H1 (cell line): ENCODE measurements around the gene TSPAN3. TPM values are rescaled to one million over a fixed set of nuclear protein-coding genes. Genes with fewer than 3 reads are reported as not detected.

Experiments
- CTCF ChIA-PET: fragments of 300-600 bp; sonication (Branson Sonifier 250); formaldehyde crosslinking; loops from one replicate; lab custom pipeline; 2021; ENCODE audit not compliant: partially characterized antibody; lab: Charles Lee
- POLR2A ChIA-PET: fragments of 300-600 bp; sonication (Branson Sonifier 250); formaldehyde crosslinking; loops from one replicate; lab custom pipeline; 2021; ENCODE audit warnings: inconsistent platforms; ENCODE audit not compliant: partially characterized antibody; lab: Charles Lee
- DNase-seq, 2 experiments: peaks; one replicate each; pipeline versions ENCODE4 v3.0.0 to v3.0.0-alpha.2; 2010 to 2022; ENCODE audit warnings: low spot score in 2 of 2, low read depth in 1 of 2, mixed read lengths in 1 of 2
- FAIRE-seq: peaks from 2 replicates; lab custom pipeline; 2011; peaks lifted over from hg19 to GRCh38; lab: Jason Lieb, UNC
- H2AFZ ChIP-seq: 2 replicates; pipeline ENCODE4 v1.8.1; 2012; ENCODE audit warnings: low read length, inconsistent platforms
- H2AK5ac ChIP-seq: 2 replicates; pipeline ENCODE4 v1.6.1; 2013; ENCODE audit warnings: low read depth, low read length
- H2BK120ac ChIP-seq: replicated peaks from 2 replicates; pipeline ENCODE3; 2013; ENCODE audit warnings: low read depth, low read length, inconsistent platforms
- H2BK12ac ChIP-seq: 2 replicates; pipeline ENCODE4 v1.6.1; 2013; ENCODE audit warnings: low read depth, low read length
- H2BK15ac ChIP-seq: 2 replicates; pipeline ENCODE4 v1.6.1; 2013; ENCODE audit warnings: low read length
- H2BK20ac ChIP-seq: 2 replicates; pipeline ENCODE4 v1.6.1; 2013; ENCODE audit warnings: low read length
- H2BK5ac ChIP-seq: 2 replicates; pipeline ENCODE4 v1.6.1; 2013; ENCODE audit warnings: low read depth, low read length
- H3K14ac ChIP-seq: 2 replicates; pipeline ENCODE4 v1.6.1; 2013; ENCODE audit warnings: inconsistent platforms; ENCODE audit not compliant: insufficient read length
- H3K18ac ChIP-seq: 2 replicates; pipeline ENCODE4 v1.6.1; 2013; ENCODE audit warnings: low read length; ENCODE audit errors: extremely low read depth
- H3K23ac ChIP-seq: 2 replicates; pipeline ENCODE4 v1.6.1; 2013; ENCODE audit warnings: inconsistent platforms; ENCODE audit not compliant: insufficient read length
- H3K23me2 ChIP-seq: 2 replicates; pipeline ENCODE4 v1.6.1; 2013; ENCODE audit warnings: low read depth, low read length
- H3K27ac ChIP-seq: 2 replicates; pipeline ENCODE4 v1.6.1; 2011; ENCODE audit warnings: low read depth, low read length, inconsistent platforms
- H3K27me3 ChIP-seq, 4 experiments: replicated peaks in 1 of 4; 1 replicate in 1 of 4; 2 replicates in 3 of 4; pipeline versions ENCODE4 v1.6.1 to v1.8.1; 2011 to 2013; ENCODE audit warnings: low read length in 3 of 4, mild to moderate bottlenecking in 3 of 4, inconsistent platforms in 2 of 4, mixed read lengths in 2 of 4, moderate library complexity in 1 of 4; ENCODE audit not compliant: control insufficient read depth in 3 of 4, insufficient read depth in 3 of 4; ENCODE audit errors: extremely low read depth in 1 of 4
- H3K36me3 ChIP-seq, 4 experiments: 2 replicates each; pipeline versions ENCODE4 v1.6.1 to v1.8.1; 2011 to 2013; ENCODE audit warnings: mild to moderate bottlenecking in 4 of 4, low read length in 3 of 4, moderate library complexity in 2 of 4, control low read depth in 1 of 4, inconsistent platforms in 1 of 4; ENCODE audit not compliant: insufficient read depth in 4 of 4, control insufficient read depth in 2 of 4
- H3K4ac ChIP-seq: replicated peaks from 2 replicates; pipeline ENCODE3; 2013; ENCODE audit warnings: low read length, low read depth, mixed read lengths, inconsistent platforms; ENCODE audit not compliant: insufficient read length
- H3K4me1 ChIP-seq, 4 experiments: replicated peaks in 1 of 4; 1 replicate in 1 of 4; 2 replicates in 3 of 4; pipeline versions ENCODE4 v1.6.1 to v1.8.1; 2011 to 2013; ENCODE audit warnings: low read length in 3 of 4, inconsistent platforms in 2 of 4, mixed read lengths in 1 of 4; ENCODE audit not compliant: insufficient read depth in 4 of 4, control insufficient read depth in 3 of 4
- H3K4me2 ChIP-seq, 2 experiments: 2 replicates each; pipeline versions ENCODE4 v1.6.1 to v1.8.1; 2011 to 2013; ENCODE audit warnings: low read depth in 2 of 2, low read length in 2 of 2, control low read depth in 1 of 2, inconsistent platforms in 1 of 2, mild to moderate bottlenecking in 1 of 2; ENCODE audit not compliant: insufficient read depth in 1 of 2
- H3K4me3 ChIP-seq, 4 experiments: fragments of 200-600, 300-600 bp in 1 of 4; sonication (generic), shearing (Covaris generic), sonication (Bioruptor Twin) in 1 of 4; 2 replicates each; pipeline versions ENCODE4 v1.5.1 to v1.8.1; 2011 to 2016; ENCODE audit warnings: low read length in 4 of 4, low read depth in 3 of 4, control low read depth in 2 of 4, inconsistent platforms in 2 of 4, mild to moderate bottlenecking in 2 of 4, mixed read lengths in 1 of 4, moderate library complexity in 1 of 4; ENCODE audit not compliant: insufficient read depth in 2 of 4; ENCODE audit errors: extremely low read depth in 1 of 4
- H3K56ac ChIP-seq: replicated peaks from 2 replicates; pipeline ENCODE3; 2013; ENCODE audit warnings: low read depth, mild to moderate bottlenecking, mixed read lengths, low read length, inconsistent platforms; ENCODE audit not compliant: insufficient read length
- H3K79me1 ChIP-seq: 2 replicates; pipeline ENCODE4 v1.6.1; 2013; ENCODE audit warnings: low read depth, low read length, control low read depth
- H3K79me2 ChIP-seq, 2 experiments: 2 replicates each; pipeline versions ENCODE4 v1.6.1 to v1.8.1; 2012 to 2013; ENCODE audit warnings: low read length in 2 of 2, mild to moderate bottlenecking in 2 of 2, inconsistent platforms in 1 of 2; ENCODE audit not compliant: insufficient read depth in 2 of 2, control insufficient read depth in 1 of 2
- H3K9ac ChIP-seq, 4 experiments: replicated peaks in 1 of 4; 1 replicate in 1 of 4; 2 replicates in 3 of 4; pipeline versions ENCODE4 v1.6.1 to v1.8.1; 2011 to 2013; ENCODE audit warnings: low read depth in 3 of 4, low read length in 3 of 4, control low read depth in 2 of 4, mild to moderate bottlenecking in 2 of 4, moderate library complexity in 2 of 4, inconsistent platforms in 1 of 4; ENCODE audit errors: extremely low read depth in 1 of 4
- H3K9me3 ChIP-seq, 2 experiments: 2 replicates each; pipeline versions ENCODE4 v1.6.1 to v1.8.1; 2012 to 2013; ENCODE audit warnings: mild to moderate bottlenecking in 2 of 2, moderate library complexity in 2 of 2, control low read depth in 1 of 2, inconsistent platforms in 1 of 2, low read depth in 1 of 2, low read length in 1 of 2, mixed read lengths in 1 of 2; ENCODE audit not compliant: insufficient read depth in 2 of 2
- H4K20me1 ChIP-seq, 2 experiments: replicated peaks in 1 of 2; 2 replicates each; pipeline versions ENCODE3 to v1.8.1; 2011 to 2013; ENCODE audit warnings: inconsistent platforms in 2 of 2, low read length in 2 of 2, mild to moderate bottlenecking in 1 of 2; ENCODE audit not compliant: insufficient read depth in 2 of 2, control insufficient read depth in 1 of 2
- H4K5ac ChIP-seq: 2 replicates; pipeline ENCODE4 v1.6.1; 2013; ENCODE audit warnings: low read length, low read depth, mixed read lengths, inconsistent platforms; ENCODE audit not compliant: insufficient read length
- H4K8ac ChIP-seq: 2 replicates; pipeline ENCODE4 v1.8.0; 2013; ENCODE audit warnings: mild to moderate bottlenecking, moderate library complexity, low read length, inconsistent platforms; ENCODE audit not compliant: insufficient read depth; ENCODE audit errors: extremely low read depth
- H4K91ac ChIP-seq: replicated peaks from 2 replicates; pipeline ENCODE3; 2013; ENCODE audit warnings: low read length, mixed read lengths, inconsistent platforms; ENCODE audit not compliant: insufficient read length
- E2F6 ChIP-seq: IDR thresholded peaks from 2 replicates; pipeline ENCODE4 v1.6.1; 2012; ENCODE audit warnings: inconsistent platforms
- FOSL1 ChIP-seq: IDR thresholded peaks from 2 replicates; pipeline ENCODE4 v1.6.1; 2011; ENCODE audit warnings: mild to moderate bottlenecking, low read depth, low read length, moderate library complexity; ENCODE audit not compliant: insufficient read depth
- HDAC2 ChIP-seq, 2 experiments: fragments of 300-600 bp in 1 of 2; sonication (generic) in 1 of 2; IDR thresholded peaks; 2 replicates each; pipeline ENCODE4 v1.6.1; 2011 to 2012; ENCODE audit warnings: low read depth in 2 of 2, low read length in 2 of 2, mild to moderate bottlenecking in 2 of 2, moderate library complexity in 2 of 2, borderline replicate concordance in 1 of 2, inconsistent platforms in 1 of 2
- HDAC6 ChIP-seq: IDR thresholded peaks from one replicate; pipeline ENCODE4 v1.7.1; 2012; ENCODE audit warnings: low read depth, mild to moderate bottlenecking, inconsistent platforms, low read length, moderate library complexity
- KDM5A ChIP-seq: fragments of 200-600 bp; IDR thresholded peaks from 2 replicates; pipeline ENCODE4 v1.7.1; 2012; ENCODE audit warnings: mild to moderate bottlenecking, low read length, inconsistent platforms, mixed read lengths
- SRF ChIP-seq: IDR thresholded peaks from 2 replicates; pipeline ENCODE4 v1.6.1; 2011; ENCODE audit warnings: mild to moderate bottlenecking, low read depth, low read length, moderate library complexity
- TAF7 ChIP-seq: optimal IDR thresholded peaks from 2 replicates; pipeline ENCODE3; 2011; ENCODE audit warnings: low read depth, mild to moderate bottlenecking, inconsistent platforms, low read length, moderate library complexity, borderline replicate concordance
- WGBS, 2 experiments: shearing (Covaris generic) in 1 of 2; methylation state at CpG; one replicate each; pipeline versions ENCODE4 v1.1.6 to v1.1.7; 2013 to 2015; ENCODE audit warnings: low lambda C conversion rate in 2 of 2, mixed read lengths in 2 of 2, inconsistent platforms in 1 of 2, low coverage in 1 of 2, missing lambda C conversion rate in 1 of 2; ENCODE audit not compliant: insufficient replicate concordance in 2 of 2, insufficient coverage in 1 of 2, insufficient read length in 1 of 2; ENCODE audit errors: extremely low coverage in 1 of 2, missing lambda C conversion rate in 1 of 2; 5-methylcytosine and 5-hydroxymethylcytosine counted together
- polyA plus RNA-seq, 7 experiments: library from polyadenylated mRNA; depleted of rRNA in 3 of 7; stranded (reverse) in 5 of 7; unstranded in 2 of 7; fragments of >200 nt in 5 of 7; fragments of 200-250 nt in 2 of 7; gene quantifications; 1 replicate in 5 of 7; 2 replicates in 1 of 7; 4 replicates in 1 of 7; pipeline versions ENCODE4 v1.2.1 to v1.2.3, GENCODE V29; 2011 to 2013; ENCODE audit warnings: missing spikeins in 2 of 7, mixed read lengths in 2 of 7
- total RNA-seq: library from RNA; stranded (reverse); fragmentation: NEBNext Ultra II Directional; extraction: Animal tissue kit (Norgen Biotek cat#: 25700); gene quantifications from 2 replicates; pipeline ENCODE4 v1.2.1, GENCODE V29; 2021

Gene TSPAN3
- total and polyA plus RNA-seq, 2 of the 8 experiments (the other 6 are each of a cell fraction or from before 2014, with no cell fraction given), result 107 to 238 TPM

- H3K79me2 ChIP-seq, result no peaks in the 10 kb centered on the region
These were observed 78.9 kb downstream of the TSPAN3 start for GRCh38 chr15:76991741-76992645.

More at GRCh38 chr15:76991741-76992645, 78.9 kb downstream of the TSPAN3 start:
- Histone ChIP-seq H3K4me1 (peaks cover 0 to 2% (median 0%) of the 10 kb centered on the region in 4 experiments; a peak in 1 of 7 replicates), H2AK5ac (no peak overlapping the region), H3K36me3 (no peaks in the 10 kb centered on the region), H3K9me3 (no peaks in the 10 kb centered on the region), H2BK120ac (no peak overlapping the region), H3K4ac (no peak overlapping the region), H2BK20ac (no peak overlapping the region), H3K4me3 (no peak overlapping the region), H4K5ac (no peak overlapping the region), H3K4me2 (no peak overlapping the region), H3K9ac (no peak overlapping the region), H4K20me1 (no peaks in the 10 kb centered on the region), H2AFZ (no peak overlapping the region), H3K27me3 (no peaks in the 10 kb centered on the region; a peak in 1 of 7 replicates), H2BK15ac (no peak overlapping the region), H3K79me1 (no peaks in the 10 kb centered on the region), H3K27ac (no peak overlapping the region), H4K8ac (no peak overlapping the region), H3K23me2 (no peaks in the 10 kb centered on the region), H2BK12ac (no peak overlapping the region), H3K18ac (no peak overlapping the region), H3K23ac (no peak overlapping the region), H3K14ac (no peak overlapping the region), H4K91ac (no peak overlapping the region), H3K56ac (no peak overlapping the region), H2BK5ac (no peak overlapping the region; the same call in 1 of the 2 replicates)
- 80% methylated on average over 9 of the region's 9 CpGs; no CpG with 5 or more reads in 1 of the 2 experiments for WGBS, 2 experiments
- CTCF ChIA-PET, result interaction anchor here (0.9 to 6.2 kb wide), 3 partner anchors 16 to 32 kb away, joined by 4 to 43 read pairs (median 18); no protein-coding TSS in a partner anchor
- POLR2A ChIA-PET, result no interaction called here
- FAIRE-seq (no peak), DNase-seq (no peak)
- no peak for TF ChIP-seq KDM5A
- TF ChIP-seq E2F6, result no peak
- no peak for TF ChIP-seq HDAC2 (IDR thresholded peaks at IDR 0.05; ENCODE audit: borderline replicate concordance in 1 of 2, low read depth in 2 of 2, low read length in 2 of 2)
- TF ChIP-seq FOSL1, result no peak
- TF ChIP-seq HDAC6, result no peak
- no peak for TF ChIP-seq SRF
- no peak for TF ChIP-seq TAF7
